Hindlimb muscle (tissue), 1 donor: ENCODE measurements around the gene TNNT3. TPM values are rescaled to one million over a fixed set of nuclear protein-coding genes. Genes with fewer than 3 reads are reported as not detected.
"Not testable (repeated sequence)": the region's sequence is repeated elsewhere in the genome, so short reads cannot be mapped to it uniquely, and the experiment has no call there.

Source experiments
- DNase-seq: peaks from one replicate; pipeline ENCODE4 v3.0.0-alpha.2; 2013
- polyA plus RNA-seq: library from polyadenylated mRNA; unstranded; fragments of 120-200 nt; gene quantifications from one replicate; pipeline ENCODE4 v1.2.1, GENCODE V29; 2013; ENCODE audit not compliant: insufficient read length

TNNT3 gene
- polyA plus RNA-seq, 1 donor: 8,959 TPM

- DNase-seq: no peak
Observed at GRCh38 chr11:1935156-1936071, 15.9 kb downstream of the TNNT3 start.

GRCh38 chr11:1936072-1936780 is 16.7 kb downstream of the TNNT3 start:
- no peak for DNase-seq

DNA sequence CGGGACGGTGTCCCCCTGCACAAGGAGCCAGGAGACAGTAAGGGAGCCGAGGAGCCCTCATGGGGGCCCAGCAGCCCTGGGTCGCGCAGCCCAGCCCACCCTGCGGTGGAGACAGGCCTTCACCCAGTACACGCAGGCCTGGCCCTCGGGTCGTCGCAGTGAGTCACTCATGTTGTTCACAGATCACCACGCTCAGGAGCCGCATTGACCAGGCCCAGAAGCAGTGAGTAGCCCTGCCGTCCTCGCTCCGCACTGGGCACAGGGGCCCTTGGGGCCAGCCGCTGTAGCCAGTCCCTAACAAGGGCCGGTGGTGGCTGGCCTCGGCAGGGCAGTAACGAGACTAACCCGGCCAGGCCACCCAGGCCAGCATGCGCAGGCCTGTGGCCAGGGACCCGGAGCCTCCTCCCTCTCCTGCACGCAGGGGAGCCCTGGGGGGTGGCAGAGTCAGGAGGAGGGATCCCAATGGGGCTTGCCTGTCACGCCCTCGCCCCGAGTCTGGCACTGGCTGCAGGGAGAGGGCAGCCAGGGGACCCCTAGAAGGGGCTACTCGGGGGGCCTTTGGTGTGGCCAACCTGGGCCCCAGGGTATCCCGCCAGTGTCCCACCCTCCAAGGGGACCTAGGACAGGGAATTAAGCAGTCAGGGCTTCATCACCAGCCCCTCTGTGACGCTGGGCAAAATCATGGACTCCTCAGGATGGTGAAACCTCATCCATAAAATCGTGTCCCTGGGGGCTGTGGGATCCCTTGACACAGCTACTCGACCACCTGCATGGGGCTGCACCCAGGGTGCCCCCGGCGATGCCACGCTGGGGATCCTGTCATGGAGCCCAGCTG is 17.5 kb downstream of the TNNT3 start:
- no peak for DNase-seq

DNA sequence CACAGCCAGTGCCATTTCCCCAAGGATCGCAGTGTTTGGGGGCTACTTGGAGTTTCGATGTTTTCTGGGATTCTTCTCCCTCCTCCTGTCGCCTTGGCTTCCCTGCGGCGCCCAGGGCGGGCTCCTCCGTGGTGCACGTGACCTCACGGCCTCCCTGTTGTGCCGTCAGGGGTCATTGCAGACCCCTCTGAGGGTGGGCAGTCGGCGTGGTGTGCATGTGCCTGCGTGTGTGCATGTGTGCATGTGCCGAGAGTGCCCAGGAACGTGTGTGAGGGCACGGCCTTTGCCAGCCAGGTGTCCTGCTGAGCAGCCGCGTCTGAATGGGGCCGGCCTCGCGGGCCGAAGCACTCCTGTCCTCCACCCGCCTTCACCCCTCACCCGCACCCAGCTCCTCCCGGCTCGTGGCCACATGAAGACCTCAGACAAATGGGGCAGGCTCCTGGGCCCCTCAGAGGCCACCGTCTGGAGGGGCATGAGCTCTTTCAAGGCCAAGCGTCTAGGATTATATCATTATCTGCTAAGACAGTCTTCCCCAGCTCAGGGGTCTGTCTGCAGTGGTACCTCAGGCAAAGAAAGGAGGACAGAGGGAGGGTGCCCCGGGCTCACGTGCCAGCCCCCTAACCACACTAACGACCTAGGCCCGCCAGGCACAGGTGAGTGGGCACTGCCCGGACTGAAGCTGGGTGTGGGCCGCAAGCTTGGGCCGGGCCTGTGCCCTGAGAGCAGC is 18.3 kb downstream of the TNNT3 start:
- DNase-seq: no peak

DNA sequence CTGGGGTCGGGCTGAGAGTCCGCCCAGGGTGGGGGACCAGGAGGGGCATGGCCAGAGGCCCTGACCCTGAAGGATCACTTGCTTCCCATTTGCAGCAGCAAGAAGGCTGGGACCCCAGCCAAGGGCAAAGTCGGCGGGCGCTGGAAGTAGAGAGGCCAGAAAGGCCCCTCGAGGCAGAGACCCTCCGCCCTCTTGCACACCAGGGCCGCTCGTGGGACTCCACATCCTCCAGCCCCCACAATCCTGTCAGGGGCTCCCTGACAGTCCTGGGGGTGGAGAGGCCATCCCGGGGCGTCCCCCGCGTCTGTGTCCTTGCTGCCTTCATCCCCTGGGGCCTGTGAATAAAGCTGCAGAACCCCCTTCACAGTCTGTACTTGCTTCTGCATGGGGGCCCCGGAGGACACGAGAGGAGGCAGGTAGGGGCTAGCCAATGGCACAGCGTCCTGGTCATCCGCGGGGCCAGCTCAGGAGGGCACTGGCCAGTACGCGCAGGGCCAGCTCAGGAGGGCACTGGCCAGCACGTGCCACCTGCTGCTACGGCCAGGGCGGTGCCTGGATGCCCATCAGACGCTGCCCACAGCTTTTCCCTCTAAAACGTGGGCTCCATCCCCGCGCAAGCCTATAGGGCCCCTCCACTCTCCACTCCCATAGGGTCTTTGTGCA is 19.0 kb downstream of the TNNT3 start:
- DNase-seq: no peak

DNA sequence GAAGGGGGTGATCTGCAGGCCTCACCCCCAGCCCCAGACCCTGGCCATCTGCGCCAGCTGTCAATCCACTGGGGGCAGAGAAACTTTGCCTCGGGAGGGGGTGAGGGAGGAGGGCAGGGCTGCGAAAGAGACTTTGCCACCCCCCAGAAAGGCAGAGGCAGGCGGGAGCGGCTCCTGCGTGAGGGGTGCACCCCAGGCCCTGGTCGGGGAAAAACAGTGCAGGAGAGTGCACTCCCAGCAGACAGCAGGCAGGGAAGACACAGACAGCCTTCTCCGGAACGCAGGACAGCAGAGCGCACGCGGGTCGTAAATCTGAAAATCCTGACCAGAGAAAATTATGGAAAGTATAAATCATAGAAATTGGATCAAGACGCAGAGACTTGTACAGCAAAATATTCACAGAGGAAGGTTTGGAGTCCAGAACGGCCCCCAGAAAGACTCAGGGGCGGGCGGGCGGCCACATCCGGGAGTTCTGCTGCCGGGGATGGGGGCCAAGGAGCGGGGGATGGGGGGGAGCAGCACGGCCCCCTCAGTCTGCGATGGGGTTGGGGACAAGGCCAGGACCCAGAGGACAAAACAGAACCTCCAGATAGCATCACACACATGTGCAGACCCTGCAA is 19.6 kb downstream of the TNNT3 start:
- DNase-seq: peak; percentile 74

GRCh38 chr11:1939788-1940187 is 20.3 kb downstream of the TNNT3 start:
- DNase-seq: not testable (repeated sequence)

GRCh38 chr11:1942558-1943260 is 23.2 kb downstream of the TNNT3 start:
- no peak for DNase-seq

- no peak for DNase-seq
Observed at GRCh38 chr11:1943576-1943975, 24.1 kb downstream of the TNNT3 start.

- no peak for DNase-seq
Observed at GRCh38 chr11:1943977-1944376, 24.5 kb downstream of the TNNT3 start.

DNA sequence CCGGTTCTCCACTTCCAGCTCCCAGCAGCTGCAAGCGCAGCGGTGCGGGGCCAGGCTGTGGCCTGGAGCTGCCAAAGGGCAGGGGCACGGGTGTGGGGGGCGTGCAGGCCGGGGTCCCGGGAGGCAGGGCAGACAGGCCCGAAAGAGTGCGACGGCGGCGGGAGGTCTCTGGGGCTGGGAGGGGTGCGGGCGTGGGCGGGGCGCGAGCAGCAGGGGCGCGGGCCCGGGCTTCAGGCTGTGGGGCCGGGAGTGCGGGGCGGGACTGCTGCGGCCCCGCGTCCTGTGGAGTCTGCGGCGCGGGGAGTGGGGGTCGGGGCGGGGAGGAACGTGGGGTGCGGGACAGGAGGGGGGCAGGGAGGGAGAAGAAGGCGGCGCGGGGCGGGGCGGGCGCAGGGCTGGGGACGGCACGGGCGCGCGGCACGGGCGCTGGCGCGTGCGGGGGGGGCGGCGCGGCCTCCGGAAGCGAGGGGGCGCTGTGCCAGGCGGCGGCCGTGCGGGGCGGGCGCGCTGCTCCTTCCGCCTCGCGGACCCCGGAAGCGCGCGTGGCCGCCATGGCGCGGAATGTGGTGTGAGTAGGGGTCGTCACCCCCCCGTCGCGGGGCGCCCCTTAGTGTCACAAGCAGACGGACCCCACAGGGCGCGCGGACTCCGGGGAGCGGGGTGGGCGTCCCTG is 27.4 kb downstream of the TNNT3 start, which contains the start of gene MRPL23:
Gene MRPL23, plus strand, starts transcription at position 521 of the 673 bp plus-strand sequence. Its CDS starts 31 bp downstream, at position 552.
- no peak for DNase-seq

GRCh38 chr11:1947592-1948237 is 28.2 kb downstream of the TNNT3 start:
- DNase-seq: no peak

DNA sequence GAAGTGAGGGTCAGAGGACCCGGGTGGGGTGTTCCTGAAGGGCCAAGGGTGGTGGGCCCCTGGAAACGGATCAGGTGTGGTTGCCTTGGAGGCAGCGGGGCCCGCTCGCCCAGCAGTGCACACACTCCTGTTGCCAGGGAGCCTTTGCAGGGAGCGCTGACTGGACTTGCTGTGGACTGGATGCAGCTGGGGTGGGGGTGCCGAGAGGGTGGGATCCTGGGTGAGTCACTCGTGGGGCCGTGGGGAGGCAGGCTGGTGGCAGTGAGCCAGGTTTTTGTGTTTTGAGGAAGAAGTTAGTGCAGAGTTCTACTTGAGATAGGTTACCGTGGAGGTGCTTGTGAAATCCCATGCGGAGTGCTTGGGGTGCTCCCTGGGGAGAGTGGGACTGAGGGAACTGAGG is 28.9 kb downstream of the TNNT3 start:
- DNase-seq: no peak

GRCh38 chr11:1949302-1949701 is 29.8 kb downstream of the TNNT3 start:
- no peak for DNase-seq

GRCh38 chr11:1949922-1950321 is 30.4 kb downstream of the TNNT3 start:
- no peak for DNase-seq

- DNase-seq: no peak
Observed at GRCh38 chr11:1952806-1953482, 33.4 kb downstream of the TNNT3 start.

DNA sequence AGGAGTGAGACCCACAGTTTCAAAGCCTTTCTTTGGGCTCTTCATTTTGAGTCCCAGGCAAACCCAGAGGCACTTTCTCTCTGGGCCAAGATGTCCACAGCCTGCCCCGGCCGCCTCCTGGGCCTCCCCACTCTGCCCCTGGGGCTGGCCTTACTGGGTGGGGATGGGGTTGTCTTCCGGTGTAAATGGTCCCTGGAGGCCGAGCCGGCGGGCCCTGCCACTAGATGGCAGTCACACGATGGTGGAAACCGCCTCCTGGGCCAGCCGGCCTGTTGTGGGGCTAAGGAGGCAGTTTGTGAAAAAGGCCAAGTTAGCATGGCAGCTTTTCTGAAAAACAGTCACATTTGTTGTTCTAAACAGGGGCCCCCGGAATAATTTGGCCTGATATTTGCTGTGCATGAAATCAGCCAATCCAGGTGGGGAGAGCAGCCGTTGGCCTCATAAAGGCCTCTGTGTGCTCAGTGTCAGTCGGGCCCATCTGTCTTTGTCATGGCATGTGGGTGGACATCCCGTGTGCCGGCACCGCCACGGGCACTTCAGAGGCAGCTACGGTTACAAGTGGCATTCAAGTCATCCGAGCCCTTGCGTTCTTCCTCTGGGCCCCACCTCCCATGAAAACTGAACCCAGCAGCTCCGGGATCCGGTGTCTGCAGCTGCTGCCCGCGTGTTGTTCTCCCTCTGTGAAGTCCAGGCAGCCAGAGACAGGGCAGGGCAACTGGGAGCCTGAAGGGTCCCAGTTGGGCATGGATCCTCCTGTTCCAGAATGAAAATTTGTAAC is 34.2 kb downstream of the TNNT3 start:
- no peak for DNase-seq

DNA sequence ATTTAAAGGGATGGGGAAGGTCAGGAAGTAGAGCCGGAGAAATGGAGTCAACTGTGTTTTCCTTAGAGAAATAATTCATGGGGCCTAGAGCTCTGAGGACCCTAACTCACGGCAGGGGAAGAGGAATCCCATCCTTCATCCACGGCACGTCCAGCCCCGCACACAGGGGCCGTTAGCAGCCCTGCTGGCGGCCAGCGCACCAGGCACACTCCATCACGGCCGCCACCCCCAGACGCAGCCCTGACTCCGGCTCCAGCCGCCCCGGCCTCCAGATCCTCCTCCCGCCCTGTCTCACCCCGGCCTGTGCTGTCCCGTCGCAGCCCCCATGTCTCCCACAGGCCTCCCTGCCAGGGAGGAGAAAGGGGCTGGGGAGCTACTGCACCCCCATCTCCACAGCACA is 38.9 kb downstream of the TNNT3 start:
- DNase-seq: no peak
